Tibial nerve (tissue), 4 donors: ENCODE measurements around the gene TLE1. TPM values are rescaled to one million over a fixed set of nuclear protein-coding genes. Genes with fewer than 3 reads are reported as not detected.

ENCODE experiments used
- DNase-seq, 2 donors: peaks; one replicate each; pipeline ENCODE4 v3.0.0-alpha.2; 2019; ENCODE audit warnings: low spot score in 2 of 2
- H3K27ac ChIP-seq, 4 donors: fragments of 200-600 bp; sonication (generic) in 3 of 4; one replicate each; pipeline ENCODE4 v1.5.1; 2017 to 2019; ENCODE audit warnings: mild to moderate bottlenecking in 1 of 4
- H3K27me3 ChIP-seq, 2 donors: fragments of 200-600 bp; sonication (generic) in 1 of 2; one replicate each; pipeline versions ENCODE4 v1.5.1 to v1.6.0; 2017 to 2019
- H3K36me3 ChIP-seq, 3 donors: fragments of 200-600 bp; sonication (generic); one replicate each; pipeline ENCODE4 v1.5.1; 2018 to 2019
- H3K4me1 ChIP-seq, 4 donors: fragments of 200-600 bp; sonication (generic) in 3 of 4; one replicate each; pipeline ENCODE4 v1.5.1; 2017 to 2019
- H3K4me3 ChIP-seq, 4 donors: fragments of 200-600 bp; sonication (generic) in 3 of 4; one replicate each; pipeline ENCODE4 v1.5.1; 2017 to 2019; ENCODE audit warnings: mild to moderate bottlenecking in 1 of 4, moderate library complexity in 1 of 4
- H3K9me3 ChIP-seq, 4 donors: fragments of 200-600 bp; sonication (generic) in 3 of 4; one replicate each; pipeline ENCODE4 v1.5.1; 2017 to 2019
- EP300 ChIP-seq, 2 donors: sonication (generic); formaldehyde crosslinking; IDR thresholded peaks; one replicate each; pipeline ENCODE4 v1.6.1; 2017; ENCODE audit warnings: antibody characterized with exemption in 2 of 2, mild to moderate bottlenecking in 1 of 2
- POLR2A ChIP-seq, 2 donors: fragments of 450-650 bp; IDR thresholded peaks; one replicate each; pipeline ENCODE4 v1.6.1; 2017; ENCODE audit warnings: antibody characterized with exemption in 2 of 2, mild to moderate bottlenecking in 2 of 2, moderate library complexity in 2 of 2
- WGBS, 2 donors: methylation state at CpG; one replicate each; pipeline ENCODE4 v1.1.5; 2018; 5-methylcytosine and 5-hydroxymethylcytosine counted together
- total RNA-seq, 4 donors: library from RNA; depleted of rRNA; stranded (reverse); fragments of >200 nt; gene quantifications; one replicate each; pipeline ENCODE4 v1.1.0, GENCODE V29; 2016
- TF ChIP-seq, protein P1 (sequence below), 5 experiments: fragments of 200-600 bp in 3 of 5; fragments of 450-650 bp in 2 of 5; sonication (generic) in 3 of 5; IDR thresholded peaks; one replicate each; pipeline ENCODE4 v1.5.1; 2016 to 2019; ENCODE audit warnings: antibody characterized with exemption in 5 of 5, mild to moderate bottlenecking in 3 of 5, moderate library complexity in 2 of 5

The TLE1 gene
- total RNA-seq, 4 donors from 2014 or later = 81.8 to 107 (median 94.7) TPM

DNA sequence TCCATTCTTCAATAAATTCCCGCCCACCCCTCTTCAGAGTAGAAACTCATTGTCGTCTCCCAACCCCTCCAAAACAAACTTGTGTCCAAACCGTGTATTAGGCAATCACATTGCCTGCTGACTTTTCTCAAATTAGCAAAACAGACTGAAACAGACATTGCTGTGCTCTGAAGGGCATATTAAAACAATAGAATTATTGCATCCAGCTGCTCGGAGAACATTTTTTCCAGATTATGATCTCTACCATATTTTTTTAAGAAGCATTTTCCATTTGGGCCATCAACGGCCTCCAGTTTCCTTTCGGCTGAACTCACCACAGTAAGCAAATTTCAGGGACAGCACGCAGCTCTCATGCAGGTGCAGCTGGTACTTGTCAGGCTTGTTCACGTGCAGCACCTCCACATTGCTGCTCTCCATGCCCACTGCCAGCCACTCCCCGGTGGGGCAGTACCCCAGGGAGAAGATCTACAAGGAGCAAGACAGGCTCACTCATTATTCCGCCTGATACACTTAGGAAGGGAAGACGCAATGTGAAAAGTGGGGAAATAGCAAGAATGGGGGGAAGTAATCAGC is 104.1 kb downstream of the TLE1 start:
- H3K4me3 ChIP-seq = no peak overlapping the region
- WGBS, 2 donors = 62 to 65% methylated on average over 11 of the region's 11 CpGs
- no peaks in the 10 kb centered on the region for H3K27me3 ChIP-seq
- TF ChIP-seq, protein P1, sequence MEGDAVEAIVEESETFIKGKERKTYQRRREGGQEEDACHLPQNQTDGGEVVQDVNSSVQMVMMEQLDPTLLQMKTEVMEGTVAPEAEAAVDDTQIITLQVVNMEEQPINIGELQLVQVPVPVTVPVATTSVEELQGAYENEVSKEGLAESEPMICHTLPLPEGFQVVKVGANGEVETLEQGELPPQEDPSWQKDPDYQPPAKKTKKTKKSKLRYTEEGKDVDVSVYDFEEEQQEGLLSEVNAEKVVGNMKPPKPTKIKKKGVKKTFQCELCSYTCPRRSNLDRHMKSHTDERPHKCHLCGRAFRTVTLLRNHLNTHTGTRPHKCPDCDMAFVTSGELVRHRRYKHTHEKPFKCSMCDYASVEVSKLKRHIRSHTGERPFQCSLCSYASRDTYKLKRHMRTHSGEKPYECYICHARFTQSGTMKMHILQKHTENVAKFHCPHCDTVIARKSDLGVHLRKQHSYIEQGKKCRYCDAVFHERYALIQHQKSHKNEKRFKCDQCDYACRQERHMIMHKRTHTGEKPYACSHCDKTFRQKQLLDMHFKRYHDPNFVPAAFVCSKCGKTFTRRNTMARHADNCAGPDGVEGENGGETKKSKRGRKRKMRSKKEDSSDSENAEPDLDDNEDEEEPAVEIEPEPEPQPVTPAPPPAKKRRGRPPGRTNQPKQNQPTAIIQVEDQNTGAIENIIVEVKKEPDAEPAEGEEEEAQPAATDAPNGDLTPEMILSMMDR (IDR thresholded peaks at IDR 0.05) = no peak
- TF ChIP-seq POLR2A (IDR thresholded peaks at IDR 0.05) = no peak
- TF ChIP-seq EP300 (IDR thresholded peaks at IDR 0.05) = peak in 1 of 2 donors; percentile 24
- no peaks in the 10 kb centered on the region for H3K9me3 ChIP-seq
- H3K4me1 ChIP-seq = peaks cover 3 to 44% (median 10%) of the 10 kb centered on the region in 4 donors
- peak overlapping the region in 2 of 4 donors; percentile 51 to 79 for H3K27ac ChIP-seq
- H3K36me3 ChIP-seq = peaks cover 0 to 78% (median 5%) of the 10 kb centered on the region in 3 donors
- no peak for DNase-seq

DNA sequence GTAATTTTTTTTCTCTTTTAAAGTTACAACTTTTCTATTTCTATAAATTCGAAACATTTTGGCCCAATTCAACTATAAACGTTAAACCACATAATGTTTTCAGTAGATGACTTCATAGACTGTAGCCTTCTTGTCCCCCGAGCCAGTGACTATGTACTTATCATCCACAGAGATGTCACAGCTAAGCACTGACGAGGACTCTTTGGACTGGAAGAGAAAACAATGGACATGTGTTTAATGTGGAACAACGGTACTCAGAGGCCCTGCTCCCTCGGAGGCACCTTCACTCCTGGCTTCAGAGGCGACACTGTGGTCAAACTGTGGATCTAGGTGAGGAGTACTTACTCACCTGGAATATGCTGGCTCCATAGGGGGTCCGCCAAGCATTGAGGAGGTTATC is 105.2 kb downstream of the TLE1 start:
- H3K36me3 ChIP-seq = peaks cover 0 to 66% (median 5%) of the 10 kb centered on the region in 3 donors

DNA sequence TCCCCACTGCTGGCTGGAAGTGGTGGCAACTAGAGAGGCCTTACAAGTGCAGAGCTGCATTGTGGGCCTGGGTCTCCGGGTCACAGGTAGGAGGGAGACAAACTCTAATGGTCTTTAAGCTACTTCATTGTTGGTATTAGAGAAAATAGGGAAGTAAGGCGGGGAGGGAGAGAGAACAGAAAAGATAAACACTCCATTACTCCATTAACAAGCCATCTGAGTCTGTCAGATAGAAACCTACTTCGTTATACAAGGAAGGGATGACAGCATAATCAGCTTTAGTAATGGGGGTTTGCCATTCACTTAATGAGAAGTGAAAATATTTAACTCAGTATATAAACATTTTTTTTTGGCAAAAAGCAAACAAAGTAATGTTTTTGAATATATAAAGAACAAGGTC is 107.4 kb downstream of the TLE1 start:
- no peak overlapping the region for H3K4me3 ChIP-seq
- no peak overlapping the region for H3K27ac ChIP-seq
- no peak for DNase-seq
- H3K9me3 ChIP-seq = no peaks in the 10 kb centered on the region
- peaks cover 0 to 55% (median 5%) of the 10 kb centered on the region in 3 donors for H3K36me3 ChIP-seq
- WGBS, 2 donors = 86 to 91% methylated on average over 3 of the region's 3 CpGs
- H3K4me1 ChIP-seq = peaks cover 0 to 19% (median 3%) of the 10 kb centered on the region in 4 donors
- no peaks in the 10 kb centered on the region for H3K27me3 ChIP-seq
- no peak for TF ChIP-seq POLR2A (IDR thresholded peaks at IDR 0.05)
- TF ChIP-seq EP300 (IDR thresholded peaks at IDR 0.05) = no peak
- TF ChIP-seq, protein P1 (IDR thresholded peaks at IDR 0.05) = no peak

More for the DNA sequence above, 105.2 kb downstream of the TLE1 start:
- no peaks in the 10 kb centered on the region for H3K27me3 ChIP-seq
- WGBS, 2 donors = 71 to 75% methylated on average over 8 of the region's 8 CpGs
- H3K27ac ChIP-seq = no peak overlapping the region
- TF ChIP-seq EP300 (IDR thresholded peaks at IDR 0.05) (no peak), POLR2A (IDR thresholded peaks at IDR 0.05) (no peak)
- TF ChIP-seq, protein P1 (IDR thresholded peaks at IDR 0.05) = no peak
- H3K9me3 ChIP-seq = no peaks in the 10 kb centered on the region
- peaks cover 3 to 32% (median 10%) of the 10 kb centered on the region in 4 donors for H3K4me1 ChIP-seq
- no peak for DNase-seq
- no peak overlapping the region for H3K4me3 ChIP-seq

DNA sequence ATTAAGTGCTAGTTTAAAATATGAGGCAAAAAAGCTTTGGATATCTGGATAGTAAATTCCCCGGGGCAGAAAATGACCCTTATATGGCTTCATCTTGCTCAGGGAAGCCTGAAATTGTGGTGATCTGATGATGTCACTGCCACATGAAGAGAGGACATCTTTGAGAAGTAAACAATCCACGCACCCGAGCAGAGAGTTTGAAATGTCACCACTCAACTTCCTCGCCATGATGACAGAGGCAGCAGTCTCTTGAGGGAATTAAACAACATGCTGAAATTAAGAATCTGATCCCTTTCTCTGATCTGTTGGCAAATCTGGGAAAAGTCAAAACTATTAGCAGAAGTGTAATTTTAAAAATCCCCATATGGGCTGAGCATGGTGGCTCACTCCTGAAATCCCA is 110.0 kb downstream of the TLE1 start:
- peaks cover 0 to 8% (median 0%) of the 10 kb centered on the region in 4 donors for H3K4me1 ChIP-seq
- H3K9me3 ChIP-seq = no peaks in the 10 kb centered on the region
- no peak overlapping the region for H3K4me3 ChIP-seq
- no peaks in the 10 kb centered on the region for H3K27me3 ChIP-seq
- 72 to 74% methylated on average over 4 of the region's 4 CpGs for WGBS, 2 donors
- no peak for DNase-seq
- H3K36me3 ChIP-seq = peaks cover 0 to 32% (median 0%) of the 10 kb centered on the region in 3 donors
- TF ChIP-seq, protein P1 (IDR thresholded peaks at IDR 0.05) = no peak
- no peak for TF ChIP-seq EP300 (IDR thresholded peaks at IDR 0.05)
- H3K27ac ChIP-seq = peak overlapping the region in 2 of 4 donors; percentile 28 to 68

DNA sequence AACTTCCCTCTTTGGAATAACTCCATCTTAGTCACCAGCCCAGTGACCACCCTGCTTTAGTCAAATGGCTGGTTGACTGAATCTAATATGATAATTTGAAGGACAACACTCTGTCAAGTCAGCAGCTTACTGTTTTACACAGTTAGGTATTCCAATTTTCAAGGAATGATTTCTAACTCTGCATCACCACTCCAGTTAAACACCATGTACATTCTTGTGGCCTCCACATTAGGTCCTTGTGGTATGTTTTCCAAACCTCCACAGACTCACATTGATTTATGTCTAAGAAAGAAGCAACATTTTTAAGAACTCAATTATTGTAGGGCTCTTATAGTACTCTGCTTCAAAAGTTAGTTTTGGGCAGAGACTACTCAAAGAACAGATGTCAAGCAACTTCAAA is 110.7 kb downstream of the TLE1 start:
- H3K4me3 ChIP-seq = no peak overlapping the region
- H3K36me3 ChIP-seq = peaks cover 0 to 24% (median 0%) of the 10 kb centered on the region in 3 donors
- H3K9me3 ChIP-seq = no peaks in the 10 kb centered on the region
- peak overlapping the region in 2 of 4 donors; percentile 28 to 68 for H3K27ac ChIP-seq
- no peaks in the 10 kb centered on the region for H3K27me3 ChIP-seq
- TF ChIP-seq EP300 (IDR thresholded peaks at IDR 0.05) (no peak), POLR2A (IDR thresholded peaks at IDR 0.05) (no peak)
- TF ChIP-seq, protein P1 (IDR thresholded peaks at IDR 0.05) = no peak
- no peak for DNase-seq
- peaks cover 0 to 8% (median 0%) of the 10 kb centered on the region in 4 donors for H3K4me1 ChIP-seq
